SW480 (cell line): Measurements from ENCODE around the gene ODAPH.
"Not testable (repeated sequence)": the region's sequence is repeated elsewhere in the genome, so short reads cannot be mapped to it uniquely, and the experiment has no call there.

Experiments used
- DNase-seq: peaks from one replicate; pipeline ENCODE4 v3.0.0-alpha.2; 2016; ENCODE audit warnings: low spot score

Gene ODAPH

GRCh38 chr4:75555294-75556164, at the start of gene ODAPH:
Gene ODAPH (plus strand): TSS chr4:75556066. CDS start chr4:75556083, 17 bp downstream.
- DNase-seq = peak; percentile 68

GRCh38 chr4:75509592-75509991, 46.3 kb upstream of the ODAPH start:
- DNase-seq = not testable (repeated sequence)

GRCh38 chr4:75511841-75512240, 44.0 kb upstream of the ODAPH start:
- DNase-seq = no peak

- peak; percentile 25 for DNase-seq
Measured at GRCh38 chr4:75512386-75513211, 43.3 kb upstream of the ODAPH start.

GRCh38 chr4:75513526-75514130, 42.2 kb upstream of the ODAPH start:
- peak; percentile 6 for DNase-seq

- peak; percentile 95 for DNase-seq
Measured at GRCh38 chr4:75514131-75514948, 41.5 kb upstream of the ODAPH start, which contains the start of the genes RCHY1 and THAP6. Gene RCHY1 (minus strand): TSS chr4:75514403. CDS start chr4:75514286, 117 bp downstream. Gene THAP6 (plus strand): TSS chr4:75514473. CDS start chr4:75515453, 980 bp downstream.

GRCh38 chr4:75514949-75515612, 40.8 kb upstream of the ODAPH start:
- DNase-seq = no peak

- DNase-seq = no peak
Measured at GRCh38 chr4:75516144-75516543, 39.7 kb upstream of the ODAPH start.

- DNase-seq = not testable (repeated sequence)
Measured at GRCh38 chr4:75519452-75519851, 36.4 kb upstream of the ODAPH start.

- no peak for DNase-seq
Measured at GRCh38 chr4:75525086-75525485, 30.8 kb upstream of the ODAPH start.

- DNase-seq = no peak
Measured at GRCh38 chr4:75525910-75526309, 30.0 kb upstream of the ODAPH start.

- DNase-seq = no peak
Measured at GRCh38 chr4:75527482-75527881, 28.4 kb upstream of the ODAPH start.

GRCh38 chr4:75530556-75531322, 25.1 kb upstream of the ODAPH start:
- DNase-seq = no peak

GRCh38 chr4:75531536-75532143, 24.2 kb upstream of the ODAPH start:
- not testable (repeated sequence) for DNase-seq

- not testable (repeated sequence) for DNase-seq
Measured at GRCh38 chr4:75533339-75533887, 22.5 kb upstream of the ODAPH start.

GRCh38 chr4:75533926-75534325, 21.9 kb upstream of the ODAPH start:
- not testable (repeated sequence) for DNase-seq

- DNase-seq = not testable (repeated sequence)
Measured at GRCh38 chr4:75537308-75537707, 18.6 kb upstream of the ODAPH start.

GRCh38 chr4:75542824-75543223, 13.0 kb upstream of the ODAPH start:
- DNase-seq = no peak

- not testable (repeated sequence) for DNase-seq
Measured at GRCh38 chr4:75544220-75544619, 11.6 kb upstream of the ODAPH start.
